HG02759 (cell line): Measurements from ENCODE around the gene CDIP1.
A peak's percentile ranks its signal among the peaks of the same experiment; 100 is the strongest.

Experiments used
- ATAC-seq: cut with Tn5 transposase; IDR thresholded peaks from one replicate; pipeline ENCODE4 v1.9.1; 2021; ENCODE audit warnings: mild to moderate bottlenecking, moderate library complexity; ENCODE audit not compliant: unreplicated experiment

CDIP1 gene

DNA sequence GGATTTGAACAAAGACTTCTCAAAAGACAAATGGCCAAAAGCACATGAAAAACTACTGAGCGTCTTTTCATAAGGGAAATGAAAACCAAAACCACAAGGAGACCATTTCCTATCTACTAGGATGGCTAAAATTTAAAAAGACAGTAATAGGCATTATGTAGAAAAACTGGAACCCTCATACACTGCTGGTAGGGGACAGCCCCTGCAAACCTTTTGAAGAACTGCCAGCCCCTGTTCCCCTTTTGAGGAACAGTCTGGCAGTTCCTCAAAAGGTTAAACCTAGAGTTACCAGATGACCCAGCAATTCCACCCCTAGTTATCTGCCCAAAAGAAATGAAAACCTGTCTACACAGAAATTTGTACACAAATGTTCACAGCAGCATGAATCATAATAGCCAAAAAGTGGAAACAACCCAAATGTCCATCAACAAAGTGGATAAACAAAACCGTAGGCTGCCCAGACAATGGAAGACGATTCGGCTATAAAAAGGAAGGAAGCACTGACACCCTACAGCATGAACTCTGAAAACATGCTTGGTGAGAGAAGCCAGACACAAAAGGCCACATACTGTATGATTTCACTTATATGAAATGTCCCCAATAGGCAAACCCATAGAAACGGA lies 22.9 kb downstream of the CDIP1 start:
- peak; percentile 60 for ATAC-seq

DNA sequence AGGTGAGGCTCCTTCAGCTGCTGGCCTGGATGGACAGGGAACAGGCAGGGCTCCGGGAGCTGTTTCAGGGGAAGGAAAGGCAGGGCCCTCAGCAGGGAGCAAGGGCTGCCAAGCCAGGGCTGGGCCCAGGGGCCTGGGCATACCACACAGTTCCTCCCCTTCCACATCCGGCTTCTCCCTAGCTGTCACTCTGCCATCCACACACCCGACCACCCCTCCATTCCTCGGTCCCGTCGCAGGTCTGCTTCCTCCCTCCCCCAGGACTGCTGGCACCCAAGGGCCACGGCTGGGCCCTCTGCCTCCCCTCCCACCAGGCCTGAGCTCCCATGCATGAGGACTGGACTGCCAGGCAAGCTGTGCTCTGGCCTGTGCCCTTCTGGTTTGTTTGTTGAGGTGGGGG lies 24.0 kb downstream of the CDIP1 start:
- ATAC-seq = no peak

GRCh38 chr16:4513881-4514280 lies 24.7 kb downstream of the CDIP1 start:
- ATAC-seq = no peak

DNA sequence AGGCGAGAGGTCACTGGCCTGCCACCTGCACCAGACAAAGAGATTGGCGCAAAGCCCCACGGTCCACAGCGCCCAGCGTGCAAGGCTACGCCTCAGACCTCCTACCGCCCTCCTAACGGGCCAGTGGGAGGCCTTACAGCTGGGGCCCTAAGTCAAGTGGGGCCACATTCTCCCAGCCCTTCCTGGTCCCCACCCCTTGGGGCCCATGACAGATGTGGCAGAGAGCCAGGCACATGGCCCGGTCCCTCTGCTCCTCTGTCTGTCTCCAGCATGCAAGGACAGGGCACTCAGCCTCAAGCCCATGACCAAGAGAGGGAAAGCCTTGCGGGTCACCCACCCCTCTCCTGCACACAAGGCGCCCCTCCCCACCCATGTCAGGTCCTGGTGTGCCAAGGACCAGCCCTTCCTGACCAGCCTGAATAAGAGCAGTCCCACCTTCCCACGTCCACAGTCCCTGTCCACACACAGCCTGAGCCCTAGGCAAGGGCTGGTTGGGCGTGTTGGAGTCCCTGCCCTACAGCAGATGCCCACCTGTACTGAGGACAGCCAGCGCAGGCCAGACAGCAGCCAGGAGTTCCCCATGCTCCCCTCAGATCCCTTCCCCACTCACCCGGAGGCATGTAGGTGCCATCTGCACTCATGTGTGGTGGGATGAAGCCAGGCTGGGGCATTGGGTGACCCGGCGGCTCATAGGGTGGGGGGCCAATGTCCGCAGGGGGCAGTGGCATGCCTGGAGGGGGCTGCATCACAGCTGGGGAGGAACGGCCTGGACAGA lies 25.3 kb downstream of the CDIP1 start:
- ATAC-seq = no peak

- no peak for ATAC-seq
Measured at GRCh38 chr16:4512473-4512872, 26.1 kb downstream of the CDIP1 start.

GRCh38 chr16:4511441-4512082 lies 27.0 kb downstream of the CDIP1 start:
- ATAC-seq = no peak

GRCh38 chr16:4510747-4511426 lies 27.7 kb downstream of the CDIP1 start:
- ATAC-seq = no peak

- no peak for ATAC-seq
Measured at GRCh38 chr16:4510131-4510530, 28.4 kb downstream of the CDIP1 start.

DNA sequence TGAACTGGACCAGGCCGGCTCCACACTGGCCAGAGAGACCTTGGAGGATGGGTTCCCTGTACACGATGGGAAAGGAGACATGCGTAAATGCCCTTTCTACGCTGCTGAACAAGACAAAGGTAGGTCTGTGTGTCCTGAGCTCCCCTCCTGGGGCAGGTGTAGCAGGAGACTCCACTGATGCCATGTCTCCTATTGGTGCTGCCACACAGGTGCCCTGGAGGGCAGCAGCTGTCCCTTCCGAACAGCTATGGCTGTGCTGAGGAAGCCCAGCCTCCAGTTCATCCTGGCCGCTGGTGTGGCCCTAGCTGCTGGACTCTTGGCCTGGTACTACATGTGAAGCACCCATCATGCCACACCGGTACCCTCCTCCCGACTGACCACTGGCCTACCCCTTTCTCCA lies 29.2 kb downstream of the CDIP1 start:
- ATAC-seq = no peak

GRCh38 chr16:4508806-4509205 lies 29.8 kb downstream of the CDIP1 start:
- ATAC-seq = no peak

DNA sequence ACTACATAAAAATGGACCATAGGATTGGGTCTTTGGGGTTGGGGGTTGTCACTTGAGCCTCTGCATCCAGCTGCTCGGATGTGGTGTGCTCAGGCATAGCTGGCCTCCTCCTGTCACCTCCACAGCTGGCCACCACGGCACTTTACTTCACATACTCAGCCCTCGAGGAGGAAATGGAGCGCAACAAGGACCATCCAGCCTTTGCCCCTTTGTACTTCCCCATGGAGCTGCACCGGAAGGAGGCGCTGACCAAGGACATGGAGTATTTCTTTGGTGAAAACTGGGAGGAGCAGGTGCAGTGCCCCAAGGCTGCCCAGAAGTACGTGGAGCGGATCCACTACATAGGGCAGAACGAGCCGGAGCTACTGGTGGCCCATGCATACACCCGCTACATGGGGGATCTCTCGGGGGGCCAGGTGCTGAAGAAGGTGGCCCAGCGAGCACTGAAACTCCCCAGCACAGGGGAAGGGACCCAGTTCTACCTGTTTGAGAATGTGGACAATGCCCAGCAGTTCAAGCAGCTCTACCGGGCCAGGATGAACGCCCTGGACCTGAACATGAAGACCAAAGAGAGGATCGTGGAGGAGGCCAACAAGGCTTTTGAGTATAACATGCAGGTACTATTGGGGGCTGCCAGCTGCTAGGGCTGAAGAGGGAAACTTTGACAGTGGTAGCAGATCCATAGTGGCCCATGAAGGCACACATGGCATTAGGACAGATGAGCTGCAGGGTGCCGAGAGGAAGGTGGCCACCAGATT lies 30.8 kb downstream of the CDIP1 start:
- no peak for ATAC-seq

GRCh38 chr16:4506450-4506849 lies 32.1 kb downstream of the CDIP1 start:
- ATAC-seq = peak; percentile 50

DNA sequence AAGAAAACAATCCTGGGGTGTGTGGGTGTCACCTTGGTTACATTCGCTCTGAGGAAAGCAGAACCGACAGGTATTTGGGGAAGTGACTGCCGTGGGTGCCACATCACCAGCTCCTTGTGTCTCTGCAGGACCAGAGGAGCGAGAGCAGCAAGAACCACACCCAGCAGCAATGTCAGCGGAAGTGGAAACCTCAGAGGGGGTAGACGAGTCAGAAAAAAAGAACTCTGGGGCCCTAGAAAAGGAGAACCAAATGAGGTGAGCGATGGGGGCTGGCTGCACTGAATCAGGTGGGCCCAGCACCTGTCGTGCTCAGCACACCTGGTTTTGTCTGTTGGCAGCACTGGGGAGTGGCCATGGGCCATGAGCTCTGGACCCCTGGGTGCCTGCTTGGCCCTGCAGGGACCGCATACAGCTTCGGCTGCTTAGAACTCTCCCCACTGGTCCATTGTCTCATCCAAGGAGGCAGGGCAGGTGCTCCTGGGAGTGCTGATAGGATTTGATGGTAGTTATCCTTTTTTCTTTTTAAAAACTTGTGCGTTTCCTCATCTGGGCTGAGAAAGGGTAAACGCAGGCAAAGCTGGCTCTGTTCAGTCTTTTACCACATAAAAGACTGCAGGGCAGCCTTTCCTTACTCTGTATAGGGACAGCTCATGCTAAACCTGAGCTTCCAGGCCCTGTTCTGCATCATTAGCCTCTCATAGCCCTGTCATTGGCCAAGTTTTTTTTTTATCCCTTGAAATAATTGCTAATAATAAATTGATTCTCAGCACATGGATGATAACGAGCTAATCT lies 33.0 kb downstream of the CDIP1 start:
- ATAC-seq = peak; percentile 77

DNA sequence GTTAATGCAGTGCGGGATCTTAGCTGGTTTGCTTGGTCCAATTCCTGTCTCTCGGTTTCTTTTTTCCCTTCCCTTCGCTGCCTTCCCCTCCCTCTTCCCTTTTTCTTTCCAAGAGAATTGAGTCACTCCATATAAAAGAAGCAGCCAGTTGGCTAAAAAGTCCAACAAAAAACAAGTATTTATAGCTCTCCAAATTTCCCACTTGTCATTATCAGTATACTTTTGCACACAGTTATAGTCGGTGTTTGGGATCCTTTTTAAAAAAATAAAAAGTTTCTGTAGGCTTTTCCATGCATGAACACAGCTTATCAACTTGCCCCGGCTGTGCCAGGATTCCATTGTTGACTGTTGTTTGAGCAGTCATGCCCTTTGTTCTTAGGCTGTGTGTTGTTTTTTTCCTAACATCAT lies 37.5 kb downstream of the CDIP1 start:
- no peak for ATAC-seq

- no peak for ATAC-seq
Measured at GRCh38 chr16:4500272-4500671, 38.3 kb downstream of the CDIP1 start.

- no peak for ATAC-seq
Measured at GRCh38 chr16:4499196-4499555, 39.4 kb downstream of the CDIP1 start.

DNA sequence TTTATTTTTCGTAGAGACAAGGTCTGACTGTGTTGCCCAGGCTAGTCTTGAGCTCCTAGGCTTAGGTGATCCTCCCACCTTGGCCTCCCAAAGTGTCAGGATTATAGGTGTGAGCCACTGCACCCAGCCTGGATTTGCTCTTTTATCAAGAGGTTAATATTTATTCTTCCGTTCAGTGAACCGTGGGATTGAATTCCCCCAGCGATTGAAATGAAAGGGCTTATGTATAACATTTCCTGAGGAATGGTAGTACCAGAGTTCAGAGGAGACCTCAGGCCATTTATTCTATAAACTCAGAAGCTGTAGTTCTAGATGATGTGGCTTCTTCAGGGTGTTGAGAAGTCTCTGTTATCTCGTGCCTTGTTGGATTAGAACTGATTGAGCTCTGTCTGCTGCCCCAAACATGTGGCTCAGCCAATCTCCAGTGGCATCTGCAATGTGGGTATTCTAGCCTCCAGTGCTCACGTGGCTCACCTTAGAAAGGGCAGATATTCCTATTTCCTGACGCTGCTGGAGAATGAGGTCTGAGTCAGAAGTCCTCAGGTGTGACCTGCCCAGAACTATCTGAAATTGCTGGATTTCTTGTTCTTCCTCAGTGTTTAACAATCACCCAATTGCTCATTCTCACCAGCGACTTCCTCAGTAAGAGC lies 39.9 kb downstream of the CDIP1 start:
- ATAC-seq = no peak

- ATAC-seq = no peak
Measured at GRCh38 chr16:4496305-4496704, 42.3 kb downstream of the CDIP1 start.

- no peak for ATAC-seq
Measured at GRCh38 chr16:4495766-4496165, 42.8 kb downstream of the CDIP1 start.
